Measurements from ENCODE around the gene TMEM229B. TPM values are rescaled to one million over a fixed set of nuclear protein-coding genes. Genes with fewer than 3 reads are reported as not detected.

TMEM229B gene
- total RNA-seq, 1 donor from 2014 or later, result 9.8 TPM

GRCh38 chr14:67512463-67513310 lies 24.2 kb upstream of the TMEM229B start:
- Histone ChIP-seq H3K36me3 (no peaks in the 10 kb centered on the region), H3K9me3 (no peaks in the 10 kb centered on the region), H3K4me3 (no peak overlapping the region), H3K4me1 (peaks cover 16% of the 10 kb centered on the region), H3K27me3 (no peaks in the 10 kb centered on the region), H3K27ac (no peak overlapping the region)
- TF ChIP-seq POLR2A (IDR thresholded peaks at IDR 0.05), result no peak
- TF ChIP-seq CTCF (IDR thresholded peaks at IDR 0.05), result no peak
- no peak for TF ChIP-seq POLR2AphosphoS5 (IDR thresholded peaks at IDR 0.05; ENCODE audit: insufficient read depth in 1 of 2, low read depth in 1 of 2)
- intact Hi-C loops (cut with DNase I), result no loop called here
- DNase-seq (ENCODE audit: extremely low spot score in 2 of 2), result no peak

- no peak for TF ChIP-seq CTCF (IDR thresholded peaks at IDR 0.05)
- no peak for TF ChIP-seq POLR2AphosphoS5 (IDR thresholded peaks at IDR 0.05; ENCODE audit: insufficient read depth in 1 of 2, low read depth in 1 of 2)
- no peak for TF ChIP-seq POLR2A (IDR thresholded peaks at IDR 0.05)
- DNase-seq (ENCODE audit: extremely low spot score in 2 of 2), result no peak
- peaks cover 16% of the 10 kb centered on the region for H3K4me1 ChIP-seq
- H3K36me3 ChIP-seq, result no peaks in the 10 kb centered on the region
- H3K27me3 ChIP-seq, result no peaks in the 10 kb centered on the region
- intact Hi-C loops (cut with DNase I), result no loop called here
- H3K4me3 ChIP-seq, result no peak overlapping the region
- H3K9me3 ChIP-seq, result no peaks in the 10 kb centered on the region
- H3K27ac ChIP-seq, result no peak overlapping the region
These were observed 22.3 kb upstream of the TMEM229B start for GRCh38 chr14:67510836-67511235.

GRCh38 chr14:67510121-67510520 lies 21.6 kb upstream of the TMEM229B start:
- H3K4me3 ChIP-seq, result no peak overlapping the region
- H3K27ac ChIP-seq, result no peak overlapping the region
- DNase-seq (ENCODE audit: extremely low spot score in 2 of 2), result no peak
- TF ChIP-seq POLR2AphosphoS5 (IDR thresholded peaks at IDR 0.05; ENCODE audit: insufficient read depth in 1 of 2, low read depth in 1 of 2) (no peak), POLR2A (IDR thresholded peaks at IDR 0.05) (no peak), CTCF (IDR thresholded peaks at IDR 0.05) (no peak)
- H3K4me1 ChIP-seq, result peaks cover 11% of the 10 kb centered on the region
- H3K27me3 ChIP-seq, result no peaks in the 10 kb centered on the region
- intact Hi-C loops (cut with DNase I), result no loop called here
- no peaks in the 10 kb centered on the region for H3K9me3 ChIP-seq
- H3K36me3 ChIP-seq, result no peaks in the 10 kb centered on the region

GRCh38 chr14:67508956-67509355 lies 20.4 kb upstream of the TMEM229B start:
- Histone ChIP-seq H3K27me3 (no peaks in the 10 kb centered on the region), H3K36me3 (no peaks in the 10 kb centered on the region), H3K4me3 (no peak overlapping the region), H3K9me3 (no peaks in the 10 kb centered on the region), H3K4me1 (peaks cover 3% of the 10 kb centered on the region), H3K27ac (no peak overlapping the region)
- TF ChIP-seq CTCF (IDR thresholded peaks at IDR 0.05) (no peak), POLR2A (IDR thresholded peaks at IDR 0.05) (no peak), POLR2AphosphoS5 (IDR thresholded peaks at IDR 0.05; ENCODE audit: insufficient read depth in 1 of 2, low read depth in 1 of 2) (no peak)
- intact Hi-C loops (cut with DNase I), result no loop called here
- no peak for DNase-seq (ENCODE audit: extremely low spot score in 2 of 2)

- Histone ChIP-seq H3K27ac (no peak overlapping the region), H3K36me3 (no peaks in the 10 kb centered on the region), H3K4me3 (no peak overlapping the region), H3K4me1 (no peaks in the 10 kb centered on the region), H3K9me3 (no peaks in the 10 kb centered on the region), H3K27me3 (no peaks in the 10 kb centered on the region)
- intact Hi-C loops (cut with DNase I), result no loop called here
- TF ChIP-seq POLR2AphosphoS5 (IDR thresholded peaks at IDR 0.05; ENCODE audit: insufficient read depth in 1 of 2, low read depth in 1 of 2), result no peak
- TF ChIP-seq CTCF (IDR thresholded peaks at IDR 0.05), result no peak
- TF ChIP-seq POLR2A (IDR thresholded peaks at IDR 0.05), result no peak
- no peak for DNase-seq (ENCODE audit: extremely low spot score in 2 of 2)
These were observed 16.7 kb upstream of the TMEM229B start for GRCh38 chr14:67505254-67505653.

Data from vagina (tissue), 2 donors.